H9 (cell line): Measurements from ENCODE around the gene RNU1-1. TPM values are rescaled to one million over a fixed set of nuclear protein-coding genes. Genes with fewer than 3 reads are reported as not detected.
"Not testable (repeated sequence)": the region's sequence is repeated elsewhere in the genome, so short reads cannot be mapped to it uniquely, and the experiment has no call there.

Experiments used
- DNase-seq: peaks from one replicate; pipeline ENCODE4 v3.0.0-alpha.2; 2017
- H2AFZ ChIP-seq: one replicate; pipeline ENCODE4 v1.6.1; 2013; ENCODE audit warnings: mild to moderate bottlenecking, low read length, control low read depth, moderate library complexity
- H2AK5ac ChIP-seq: 2 replicates; pipeline ENCODE4 v1.6.1; 2013; ENCODE audit warnings: low read length, control low read depth, mixed read lengths; ENCODE audit not compliant: insufficient read length
- H2BK120ac ChIP-seq: one replicate; pipeline ENCODE4 v1.6.1; 2013; ENCODE audit warnings: low read depth, mild to moderate bottlenecking, low read length, control low read depth, inconsistent platforms; ENCODE audit not compliant: poor library complexity, severe bottlenecking
- H2BK12ac ChIP-seq: 2 replicates; pipeline ENCODE4 v1.6.1; 2013; ENCODE audit warnings: low read length, control low read depth, mixed read lengths, low read depth; ENCODE audit not compliant: insufficient read length
- H2BK15ac ChIP-seq: 2 replicates; pipeline ENCODE4 v1.6.1; 2013; ENCODE audit warnings: low read depth, low read length, control low read depth
- H2BK20ac ChIP-seq: one replicate; pipeline ENCODE4 v1.6.1; 2013; ENCODE audit warnings: low read depth, mild to moderate bottlenecking, low read length, control low read depth, inconsistent platforms; ENCODE audit not compliant: poor library complexity, severe bottlenecking
- H2BK5ac ChIP-seq: 2 replicates; pipeline ENCODE4 v1.6.1; 2013; ENCODE audit warnings: low read length, control low read depth, mixed read lengths; ENCODE audit not compliant: insufficient read length
- H3K14ac ChIP-seq: 2 replicates; pipeline ENCODE4 v1.6.1; 2013; ENCODE audit warnings: low read length, control low read depth; ENCODE audit not compliant: insufficient read depth
- H3K18ac ChIP-seq: 2 replicates; pipeline ENCODE4 v1.6.1; 2013; ENCODE audit warnings: low read depth, mild to moderate bottlenecking, mixed read lengths, low read length, control low read depth; ENCODE audit not compliant: insufficient read length
- H3K23ac ChIP-seq: 2 replicates; pipeline ENCODE4 v1.6.1; 2013; ENCODE audit warnings: low read length, control low read depth, mixed read lengths, low read depth; ENCODE audit not compliant: insufficient read length
- H3K23me2 ChIP-seq: 2 replicates; pipeline ENCODE4 v1.6.1; 2013; ENCODE audit warnings: low read depth, mild to moderate bottlenecking, mixed read lengths, low read length, control low read depth; ENCODE audit not compliant: insufficient read length, poor library complexity, severe bottlenecking
- H3K27ac ChIP-seq: 2 replicates; pipeline ENCODE4 v1.5.1; 2013; ENCODE audit warnings: low read length, control low read depth, mixed read lengths, low read depth; ENCODE audit not compliant: insufficient read length
- H3K27me3 ChIP-seq: 2 replicates; pipeline ENCODE4 v1.6.1; 2013; ENCODE audit warnings: low read length, control low read depth, inconsistent platforms; ENCODE audit not compliant: insufficient read depth
- H3K4ac ChIP-seq: 2 replicates; pipeline ENCODE4 v1.6.1; 2013; ENCODE audit warnings: low read depth, mild to moderate bottlenecking, control low read depth, inconsistent platforms, low read length, moderate library complexity
- H3K4me1 ChIP-seq: 2 replicates; pipeline ENCODE4 v1.6.1; 2013; ENCODE audit warnings: low read length, control low read depth, inconsistent platforms; ENCODE audit not compliant: insufficient read depth
- H3K4me2 ChIP-seq: 2 replicates; pipeline ENCODE4 v1.6.1; 2013; ENCODE audit warnings: low read length, control low read depth, mixed read lengths; ENCODE audit not compliant: insufficient read length, insufficient read depth
- H3K56ac ChIP-seq: 2 replicates; pipeline ENCODE4 v1.6.1; 2013; ENCODE audit warnings: low read depth, mild to moderate bottlenecking, mixed read lengths, low read length, control low read depth; ENCODE audit not compliant: insufficient read length
- H3K79me1 ChIP-seq: 2 replicates; pipeline ENCODE4 v1.6.1; 2013; ENCODE audit warnings: low read depth, mild to moderate bottlenecking, moderate library complexity, low read length, control low read depth, inconsistent platforms; ENCODE audit not compliant: insufficient read depth, poor library complexity, severe bottlenecking
- H3K79me2 ChIP-seq: 2 replicates; pipeline ENCODE4 v1.6.1; 2013; ENCODE audit warnings: low read length, control low read depth, inconsistent platforms; ENCODE audit not compliant: insufficient read depth
- H3K9ac ChIP-seq: 2 replicates; pipeline ENCODE4 v1.6.1; 2013; ENCODE audit warnings: low read length, control low read depth, mixed read lengths; ENCODE audit not compliant: insufficient read length; ENCODE audit errors: extremely low read depth
- H3K9me3 ChIP-seq: one replicate; pipeline ENCODE4 v1.6.1; 2013; ENCODE audit warnings: low read depth, low read length, inconsistent platforms; ENCODE audit not compliant: control insufficient read depth
- H3T11ph ChIP-seq: one replicate; pipeline ENCODE4 v1.6.1; 2013; ENCODE audit warnings: mild to moderate bottlenecking, low read length, control low read depth, inconsistent platforms
- H4K20me1 ChIP-seq: one replicate; pipeline ENCODE4 v1.6.1; 2013; ENCODE audit not compliant: control insufficient read depth, insufficient read length, insufficient read depth
- H4K5ac ChIP-seq: 2 replicates; pipeline ENCODE4 v1.6.1; 2013; ENCODE audit warnings: low read depth, mild to moderate bottlenecking, mixed read lengths, low read length, control low read depth; ENCODE audit not compliant: insufficient read length
- H4K8ac ChIP-seq: replicated peaks from 2 replicates; pipeline ENCODE4 v1.6.1; 2013; ENCODE audit warnings: low read length, control low read depth, mixed read lengths, low read depth; ENCODE audit not compliant: insufficient read length
- H4K91ac ChIP-seq: 2 replicates; pipeline ENCODE4 v1.6.1; 2013; ENCODE audit warnings: low read depth, mild to moderate bottlenecking, moderate library complexity, mixed read lengths, low read length, control low read depth; ENCODE audit not compliant: insufficient read length
- H3K27ac Mint-ChIP-seq, 3 experiments: 2 replicates in 2 of 3; 3 replicates in 1 of 3; pipeline ENCODE4 v1.8.0; 2020 to 2021; ENCODE audit warnings: mixed read lengths in 3 of 3, mild to moderate bottlenecking in 1 of 3, moderate library complexity in 1 of 3
- H3K27me3 Mint-ChIP-seq: 2 replicates; pipeline ENCODE4 v1.8.0; 2021; ENCODE audit warnings: low read depth, mild to moderate bottlenecking, moderate library complexity, mixed read lengths
- H3K36me3 Mint-ChIP-seq, 3 experiments: 2 replicates in 2 of 3; 3 replicates in 1 of 3; pipeline ENCODE4 v1.8.0; 2020 to 2021; ENCODE audit warnings: low read depth in 3 of 3, mixed read lengths in 3 of 3; ENCODE audit not compliant: insufficient read depth in 1 of 3
- H3K4me1 Mint-ChIP-seq, 2 experiments: 2 replicates each; pipeline ENCODE4 v1.8.0; 2020; ENCODE audit warnings: mixed read lengths in 2 of 2
- H3K4me3 Mint-ChIP-seq, 2 experiments: 2 replicates in 1 of 2; 3 replicates in 1 of 2; pipeline ENCODE4 v1.8.0; 2020 to 2021; ENCODE audit warnings: mild to moderate bottlenecking in 2 of 2, mixed read lengths in 2 of 2, moderate library complexity in 1 of 2
- H3K9me3 Mint-ChIP-seq, 2 experiments: 2 replicates in 1 of 2; 3 replicates in 1 of 2; pipeline ENCODE4 v1.8.0; 2020; ENCODE audit warnings: mild to moderate bottlenecking in 2 of 2, mixed read lengths in 2 of 2, moderate library complexity in 1 of 2
- WGBS: extraction: QIAGEN DNeasy Blood & Tissue Kit; methylation state at CpG from one replicate; pipeline ENCODE4 v1.1.7; 2013; ENCODE audit warnings: missing lambda C conversion rate, low lambda C conversion rate, mixed read lengths; ENCODE audit not compliant: insufficient read length; ENCODE audit errors: extremely low coverage; 5-methylcytosine and 5-hydroxymethylcytosine counted together
- total RNA-seq: library from RNA; stranded (reverse); gene quantifications from 2 replicates; pipeline ENCODE4 v1.2.1, GENCODE V29; 2021

RNU1-1 gene
- total RNA-seq, 1 experiment from 2014 or later, result 2,051 TPM

GRCh38 chr1:16540421-16540893 is 26.4 kb upstream of the RNU1-1 start:
- H3K4ac ChIP-seq, H2AFZ ChIP-seq, H2BK12ac ChIP-seq, H3K9me3 ChIP-seq, H3K27ac ChIP-seq, H2BK20ac ChIP-seq, H3K9me3 Mint-ChIP-seq, H3K18ac ChIP-seq, H3K9ac ChIP-seq, H3K23ac ChIP-seq, H3K79me1 ChIP-seq, H4K8ac ChIP-seq, H2BK120ac ChIP-seq, H3T11ph ChIP-seq, H3K4me2 ChIP-seq, H2BK5ac ChIP-seq, H2AK5ac ChIP-seq, H3K4me1 ChIP-seq, H3K79me2 ChIP-seq, H3K36me3 Mint-ChIP-seq, H3K14ac ChIP-seq, H2BK15ac ChIP-seq, H4K20me1 ChIP-seq, H3K56ac ChIP-seq, H4K91ac ChIP-seq, H3K27me3 ChIP-seq, H3K23me2 ChIP-seq, H4K5ac ChIP-seq: not testable (repeated sequence)
- peak; percentile 34 for DNase-seq
- peaks cover 18% of the 10 kb centered on the region for H3K27me3 Mint-ChIP-seq
- peak overlapping the region; percentile 38 to 62; a peak in 4 of 5 replicates for H3K4me3 Mint-ChIP-seq
- H3K27ac Mint-ChIP-seq, result peak overlapping the region; percentile 13 to 50 (median 34); a peak in 3 of 7 replicates
- WGBS, result no CpG with 5 or more reads among the region's 2 CpGs
- peaks cover 22 to 24% of the 10 kb centered on the region in 2 experiments for H3K4me1 Mint-ChIP-seq

- not testable (repeated sequence) for H2BK120ac ChIP-seq, DNase-seq, H3K23me2 ChIP-seq, H3K56ac ChIP-seq, H3K4me2 ChIP-seq, H4K91ac ChIP-seq, H3K79me1 ChIP-seq, H4K8ac ChIP-seq, H3K18ac ChIP-seq, H3K14ac ChIP-seq, H2AFZ ChIP-seq, H3K4me1 ChIP-seq, H3K9me3 ChIP-seq, H4K20me1 ChIP-seq, H3T11ph ChIP-seq, H3K27ac ChIP-seq, H3K9ac ChIP-seq, H2AK5ac ChIP-seq, H3K4me3 Mint-ChIP-seq, H4K5ac ChIP-seq, H2BK5ac ChIP-seq, H3K4ac ChIP-seq, H2BK20ac ChIP-seq, H3K27ac Mint-ChIP-seq, H3K23ac ChIP-seq, H2BK15ac ChIP-seq, H2BK12ac ChIP-seq, H3K9me3 Mint-ChIP-seq, H3K27me3 ChIP-seq, H3K79me2 ChIP-seq, H3K36me3 Mint-ChIP-seq
- peaks cover 21 to 22% of the 10 kb centered on the region in 2 experiments for H3K4me1 Mint-ChIP-seq
- WGBS, result no CpG with 5 or more reads among the region's 6 CpGs
- peaks cover 32% of the 10 kb centered on the region for H3K27me3 Mint-ChIP-seq
Measured at GRCh38 chr1:16537528-16537927, 23.4 kb upstream of the RNU1-1 start.
